DND-41 (cell line): Measurements from ENCODE around the gene MCF2L2.

ENCODE experiments used
- CTCF ChIP-seq: IDR thresholded peaks from 2 replicates; pipeline ENCODE4 v1.5.1; 2012; ENCODE audit warnings: borderline replicate concordance, low read length, moderate library complexity, mild to moderate bottlenecking; ENCODE audit not compliant: poor library complexity, severe bottlenecking; ENCODE audit errors: extremely low read depth
- EZH2 ChIP-seq: IDR thresholded peaks from 3 replicates; pipeline ENCODE4 v1.6.1; 2012; ENCODE audit warnings: borderline replicate concordance, low read depth, mild to moderate bottlenecking, moderate library complexity, low read length, inconsistent platforms; ENCODE audit not compliant: severe bottlenecking

GRCh38 chr3:183446838-183447205 lies 18.4 kb upstream of the MCF2L2 start:
- TF ChIP-seq CTCF (no peak), EZH2 (no peak)
